H1 (cell line): ENCODE measurements around the gene SUPT20H. TPM values are rescaled to one million over a fixed set of nuclear protein-coding genes. Genes with fewer than 3 reads are reported as not detected.

Source experiments
- ATF3 ChIP-seq: IDR thresholded peaks from 2 replicates; pipeline ENCODE4 v1.6.1; 2011; ENCODE audit warnings: low read depth, mild to moderate bottlenecking, low read length; ENCODE audit not compliant: insufficient read depth
- EZH2 ChIP-seq: fragments of 200-600 bp; sonication (generic); IDR thresholded peaks from 2 replicates; pipeline ENCODE4 v1.7.1; 2012; ENCODE audit warnings: low read depth, mild to moderate bottlenecking, moderate library complexity, low read length, inconsistent platforms; ENCODE audit not compliant: severe bottlenecking
- HDAC6 ChIP-seq: IDR thresholded peaks from one replicate; pipeline ENCODE4 v1.7.1; 2012; ENCODE audit warnings: low read depth, mild to moderate bottlenecking, inconsistent platforms, low read length, moderate library complexity
- NRF1 ChIP-seq: IDR thresholded peaks from 2 replicates; pipeline ENCODE4 v1.6.1; 2011; ENCODE audit warnings: mild to moderate bottlenecking, low read depth, low read length, improper control_type of control experiment
- POU5F1 ChIP-seq: IDR thresholded peaks from 2 replicates; pipeline ENCODE4 v1.6.1; 2011; ENCODE audit warnings: low read depth, mild to moderate bottlenecking, low read length, moderate library complexity
- RXRA ChIP-seq: IDR thresholded peaks from 2 replicates; pipeline ENCODE4 v1.6.1; 2011; ENCODE audit warnings: low read depth, mild to moderate bottlenecking, low read length, moderate library complexity; ENCODE audit not compliant: insufficient read depth
- polyA plus RNA-seq, 7 experiments: library from polyadenylated mRNA; depleted of rRNA in 3 of 7; stranded (reverse) in 5 of 7; unstranded in 2 of 7; fragments of >200 nt in 5 of 7; fragments of 200-250 nt in 2 of 7; gene quantifications; 1 replicate in 5 of 7; 2 replicates in 1 of 7; 4 replicates in 1 of 7; pipeline versions ENCODE4 v1.2.1 to v1.2.3, GENCODE V29; 2011 to 2013; ENCODE audit warnings: missing spikeins in 2 of 7, mixed read lengths in 2 of 7
- total RNA-seq: library from RNA; stranded (reverse); fragmentation: NEBNext Ultra II Directional; extraction: Animal tissue kit (Norgen Biotek cat#: 25700); gene quantifications from 2 replicates; pipeline ENCODE4 v1.2.1, GENCODE V29; 2021
- TF ChIP-seq, protein P1 (sequence below): IDR thresholded peaks from 2 replicates; pipeline ENCODE4 v1.6.1; 2012; ENCODE audit warnings: inconsistent platforms

The SUPT20H gene
- total and polyA plus RNA-seq, 2 of the 8 experiments (the other 6 are each of a cell fraction or from before 2014, with no cell fraction given): 69.2 to 75.1 TPM

GRCh38 chr13:37070956-37071355, 11.5 kb upstream of the SUPT20H start (continued):
- TF ChIP-seq ATF3: no peak
- TF ChIP-seq EZH2: no peak
- TF ChIP-seq, protein P1, sequence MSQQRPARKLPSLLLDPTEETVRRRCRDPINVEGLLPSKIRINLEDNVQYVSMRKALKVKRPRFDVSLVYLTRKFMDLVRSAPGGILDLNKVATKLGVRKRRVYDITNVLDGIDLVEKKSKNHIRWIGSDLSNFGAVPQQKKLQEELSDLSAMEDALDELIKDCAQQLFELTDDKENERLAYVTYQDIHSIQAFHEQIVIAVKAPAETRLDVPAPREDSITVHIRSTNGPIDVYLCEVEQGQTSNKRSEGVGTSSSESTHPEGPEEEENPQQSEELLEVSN: no peak
- TF ChIP-seq NRF1: no peak
- TF ChIP-seq RXRA: no peak
- no peak for TF ChIP-seq POU5F1
- no peak for TF ChIP-seq HDAC6
